Neural crest cell (in vitro differentiated cells): ENCODE measurements around the gene CSF1. TPM values are rescaled to one million over a fixed set of nuclear protein-coding genes. Genes with fewer than 3 reads are reported as not detected.

ENCODE experiments used
- DNase-seq: peaks from one replicate; pipeline ENCODE4 v3.0.0; 2021; ENCODE audit warnings: low read depth, mixed read lengths, low spot score
- H3K27ac Mint-ChIP-seq: one replicate; pipeline ENCODE4 v1.8.0; 2021; ENCODE audit warnings: mild to moderate bottlenecking, mixed read lengths; ENCODE audit not compliant: unreplicated experiment
- H3K27me3 Mint-ChIP-seq: 2 replicates; pipeline ENCODE4 v1.8.0; 2021; ENCODE audit warnings: low read depth, mild to moderate bottlenecking, mixed read lengths
- H3K36me3 Mint-ChIP-seq: 2 replicates; pipeline ENCODE4 v1.8.0; 2021; ENCODE audit warnings: low read depth, mild to moderate bottlenecking, mixed read lengths
- H3K4me1 Mint-ChIP-seq: 2 replicates; pipeline ENCODE4 v1.8.0; 2021; ENCODE audit warnings: mixed read lengths
- H3K4me3 Mint-ChIP-seq: one replicate; pipeline ENCODE4 v1.8.0; 2021; ENCODE audit warnings: mild to moderate bottlenecking, mixed read lengths
- H3K9me3 Mint-ChIP-seq: 2 replicates; pipeline ENCODE4 v1.8.0; 2021; ENCODE audit warnings: mixed read lengths
- total RNA-seq: library from RNA; stranded (reverse); gene quantifications from 2 replicates; pipeline ENCODE4 v1.2.1, GENCODE V29; 2021
- TF ChIP-seq, protein P1 (sequence below): fragments of 200-600 bp; sonication (generic); conservative IDR thresholded peaks from 2 replicates; pipeline ENCODE4 v1.5.0; 2021; ENCODE audit warnings: antibody characterized with exemption, mild to moderate bottlenecking

CSF1 gene
- total RNA-seq, 1 donor from 2014 or later, result 17.9 TPM

DNA sequence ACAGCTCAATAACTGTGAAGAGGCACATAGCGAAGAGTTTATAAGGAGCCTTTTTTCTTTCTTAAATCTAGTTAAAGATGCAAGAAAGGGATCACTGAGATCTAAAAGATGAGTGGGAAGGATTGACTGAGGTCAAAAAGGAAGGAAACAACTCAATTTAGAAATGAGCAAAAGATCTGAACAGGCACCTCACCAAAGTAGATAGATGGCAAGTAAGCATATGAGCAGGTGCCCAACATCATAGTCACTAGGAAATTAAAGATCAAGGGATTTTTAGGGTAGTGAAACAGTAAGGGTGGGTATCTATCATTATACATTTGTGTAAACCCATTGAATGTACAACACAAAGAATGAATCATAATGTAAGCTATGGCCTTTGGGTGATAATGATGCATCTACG lies 44.6 kb upstream of the CSF1 start:
- no peaks in the 10 kb centered on the region for H3K27me3 Mint-ChIP-seq
- H3K9me3 Mint-ChIP-seq, result peaks cover 7% of the 10 kb centered on the region
- peaks cover 18% of the 10 kb centered on the region for H3K4me1 Mint-ChIP-seq
- H3K4me3 Mint-ChIP-seq, result no peak overlapping the region
- TF ChIP-seq, protein P1, sequence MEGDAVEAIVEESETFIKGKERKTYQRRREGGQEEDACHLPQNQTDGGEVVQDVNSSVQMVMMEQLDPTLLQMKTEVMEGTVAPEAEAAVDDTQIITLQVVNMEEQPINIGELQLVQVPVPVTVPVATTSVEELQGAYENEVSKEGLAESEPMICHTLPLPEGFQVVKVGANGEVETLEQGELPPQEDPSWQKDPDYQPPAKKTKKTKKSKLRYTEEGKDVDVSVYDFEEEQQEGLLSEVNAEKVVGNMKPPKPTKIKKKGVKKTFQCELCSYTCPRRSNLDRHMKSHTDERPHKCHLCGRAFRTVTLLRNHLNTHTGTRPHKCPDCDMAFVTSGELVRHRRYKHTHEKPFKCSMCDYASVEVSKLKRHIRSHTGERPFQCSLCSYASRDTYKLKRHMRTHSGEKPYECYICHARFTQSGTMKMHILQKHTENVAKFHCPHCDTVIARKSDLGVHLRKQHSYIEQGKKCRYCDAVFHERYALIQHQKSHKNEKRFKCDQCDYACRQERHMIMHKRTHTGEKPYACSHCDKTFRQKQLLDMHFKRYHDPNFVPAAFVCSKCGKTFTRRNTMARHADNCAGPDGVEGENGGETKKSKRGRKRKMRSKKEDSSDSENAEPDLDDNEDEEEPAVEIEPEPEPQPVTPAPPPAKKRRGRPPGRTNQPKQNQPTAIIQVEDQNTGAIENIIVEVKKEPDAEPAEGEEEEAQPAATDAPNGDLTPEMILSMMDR, result no peak
- no peak overlapping the region for H3K27ac Mint-ChIP-seq
- DNase-seq, result no peak
- peaks cover 3% of the 10 kb centered on the region for H3K36me3 Mint-ChIP-seq

DNA sequence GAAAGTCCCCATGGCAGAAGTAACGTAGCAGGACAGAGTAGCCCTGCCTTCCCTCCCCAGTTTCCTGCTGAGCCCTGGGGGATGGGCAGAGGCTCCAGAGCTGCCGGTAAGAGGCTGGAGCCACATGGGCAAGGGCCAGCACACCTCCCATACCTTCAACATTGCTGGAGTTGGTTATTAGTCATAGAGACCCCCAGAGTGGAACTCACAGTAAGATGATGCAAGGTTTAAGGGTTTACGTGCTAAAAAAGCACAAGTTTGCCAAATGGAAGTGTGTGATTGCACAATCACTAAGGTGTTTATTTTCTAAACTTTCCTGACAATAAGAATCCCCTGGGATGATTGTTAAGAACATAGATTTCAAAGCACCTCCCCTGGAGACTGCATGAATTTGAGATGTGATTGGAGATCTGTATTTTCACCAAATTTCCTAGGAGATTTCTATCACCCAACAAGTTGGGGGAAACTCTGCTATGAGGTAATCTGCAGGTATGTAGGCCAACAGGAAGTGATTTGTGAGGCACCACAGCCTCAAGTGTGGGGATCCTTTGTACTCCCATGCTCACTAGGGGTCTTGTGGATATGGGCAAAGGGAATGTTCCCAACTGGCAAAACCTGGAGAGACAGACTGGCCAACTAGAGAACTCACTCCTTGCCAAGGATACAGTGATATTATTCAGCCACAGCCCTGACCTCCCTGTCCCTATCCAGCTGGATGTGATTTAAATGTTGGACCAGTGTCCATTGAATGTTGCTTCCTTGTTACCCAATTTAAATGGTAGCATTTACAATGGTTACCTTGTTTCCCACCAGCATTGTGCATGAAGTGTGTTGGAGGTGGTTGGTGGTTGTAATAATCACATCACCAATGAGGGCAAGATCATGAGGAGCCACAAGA lies 37.1 kb upstream of the CSF1 start:
- H3K4me3 Mint-ChIP-seq, result no peak overlapping the region
- H3K27ac Mint-ChIP-seq, result no peak overlapping the region
- no peak for DNase-seq
- TF ChIP-seq, protein P1, result no peak
- no peaks in the 10 kb centered on the region for H3K27me3 Mint-ChIP-seq
- H3K9me3 Mint-ChIP-seq, result no peaks in the 10 kb centered on the region
- peaks cover 53% of the 10 kb centered on the region for H3K4me1 Mint-ChIP-seq
- no peaks in the 10 kb centered on the region for H3K36me3 Mint-ChIP-seq

DNA sequence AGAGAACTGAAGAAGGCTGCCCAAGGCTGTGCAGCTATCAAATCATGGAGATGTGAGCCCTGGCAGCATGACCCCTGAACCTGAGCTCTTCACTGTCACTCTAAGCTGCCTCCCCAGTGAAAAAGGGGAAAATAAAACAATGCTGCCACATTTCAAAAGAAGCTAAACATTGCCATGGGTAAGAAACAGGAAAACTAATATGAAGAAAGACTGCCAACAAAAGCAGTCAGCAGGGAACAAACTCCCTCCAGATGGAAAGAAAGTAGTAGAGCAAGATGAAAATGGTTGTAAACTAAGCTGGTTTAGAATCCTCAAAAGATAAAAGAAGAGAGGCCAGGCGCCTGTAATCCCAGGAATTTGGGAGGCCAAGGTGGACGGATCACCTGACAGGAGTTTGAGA lies 36.2 kb upstream of the CSF1 start:
- peaks cover 62% of the 10 kb centered on the region for H3K4me1 Mint-ChIP-seq
- H3K27ac Mint-ChIP-seq, result no peak overlapping the region

DNA sequence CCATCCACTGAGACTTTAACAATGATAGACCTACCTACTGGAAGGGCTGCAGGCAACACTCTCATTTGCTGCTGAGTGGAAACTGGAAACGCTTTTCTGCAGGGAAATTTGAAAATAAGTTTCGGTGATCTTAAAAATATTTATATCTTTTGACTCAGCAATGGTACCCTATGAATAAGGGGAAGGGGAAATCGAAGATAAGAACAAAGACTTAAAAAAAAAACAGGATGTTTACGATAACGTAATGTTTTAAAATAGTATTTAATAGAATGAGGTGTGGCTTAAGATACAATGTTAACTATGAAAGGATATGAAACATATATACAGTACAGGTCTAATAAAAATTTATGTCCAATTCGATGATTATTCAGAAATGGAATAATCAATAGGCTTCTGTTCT lies 34.8 kb upstream of the CSF1 start:
- H3K27ac Mint-ChIP-seq, result no peak overlapping the region
- no peaks in the 10 kb centered on the region for H3K36me3 Mint-ChIP-seq
- no peak for DNase-seq
- H3K4me1 Mint-ChIP-seq, result peaks cover 72% of the 10 kb centered on the region
- TF ChIP-seq, protein P1, result no peak
- H3K9me3 Mint-ChIP-seq, result no peaks in the 10 kb centered on the region
- no peaks in the 10 kb centered on the region for H3K27me3 Mint-ChIP-seq
- H3K4me3 Mint-ChIP-seq, result no peak overlapping the region

More for the DNA sequence above, 36.2 kb upstream of the CSF1 start:
- no peak for DNase-seq
- no peak overlapping the region for H3K4me3 Mint-ChIP-seq
- no peaks in the 10 kb centered on the region for H3K9me3 Mint-ChIP-seq
- H3K27me3 Mint-ChIP-seq, result no peaks in the 10 kb centered on the region
- H3K36me3 Mint-ChIP-seq, result no peaks in the 10 kb centered on the region
- TF ChIP-seq, protein P1, result no peak

DNA sequence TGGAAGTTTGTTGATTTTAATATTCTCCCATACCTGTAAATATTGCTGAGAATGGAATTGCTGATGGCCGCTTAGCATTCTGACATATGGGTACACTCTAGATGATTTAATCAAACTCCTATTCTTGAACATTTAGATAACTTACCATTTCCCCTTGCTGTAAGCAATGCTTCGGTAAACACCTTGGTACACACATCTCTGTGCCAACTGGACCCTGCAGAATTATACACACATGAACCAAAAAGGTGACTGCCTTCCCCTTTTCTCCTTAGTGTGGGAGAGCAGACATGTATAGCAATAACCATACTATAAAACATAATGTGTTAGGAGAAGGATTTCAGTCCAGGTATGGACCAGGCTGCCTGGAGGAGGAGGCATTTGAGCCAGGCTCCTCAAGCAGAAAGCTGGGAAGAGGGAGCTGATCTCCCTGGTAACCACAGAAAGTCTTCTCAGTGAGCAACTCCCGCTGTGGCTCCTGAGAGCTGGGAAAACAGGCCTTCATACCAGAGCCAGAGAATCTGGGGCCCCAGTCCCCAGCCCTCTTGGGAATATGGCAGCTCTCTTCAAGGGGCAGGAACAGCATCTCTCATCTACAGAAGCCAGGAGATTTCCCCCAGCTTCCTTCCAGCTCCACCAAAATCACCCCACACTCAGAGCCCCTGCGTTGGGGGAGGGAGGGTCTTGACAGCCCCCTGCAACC lies 33.9 kb upstream of the CSF1 start:
- no peaks in the 10 kb centered on the region for H3K9me3 Mint-ChIP-seq
- no peak for DNase-seq
- no peaks in the 10 kb centered on the region for H3K27me3 Mint-ChIP-seq
- no peaks in the 10 kb centered on the region for H3K36me3 Mint-ChIP-seq
- H3K4me3 Mint-ChIP-seq, result no peak overlapping the region
- H3K4me1 Mint-ChIP-seq, result peaks cover 81% of the 10 kb centered on the region
- TF ChIP-seq, protein P1, result no peak
- no peak overlapping the region for H3K27ac Mint-ChIP-seq
